HG03432 (cell line): ENCODE data around the gene OCA2.
"Not testable (repeated sequence)": the region's sequence is repeated elsewhere in the genome, so short reads cannot be mapped to it uniquely, and the experiment has no call there.

ENCODE experiments used
- ATAC-seq: cut with Tn5 transposase; IDR thresholded peaks from one replicate; pipeline ENCODE4 v1.9.1; 2021; ENCODE audit warnings: mild to moderate bottlenecking, moderate library complexity; ENCODE audit not compliant: unreplicated experiment

Gene OCA2

GRCh38 chr15:27958911-27959578 is 140.1 kb downstream of the OCA2 start:
- ATAC-seq: no peak

GRCh38 chr15:27956285-27956684 is 142.8 kb downstream of the OCA2 start:
- ATAC-seq: no peak

- no peak for ATAC-seq
These were observed 144.0 kb downstream of the OCA2 start for GRCh38 chr15:27955087-27955486.

GRCh38 chr15:27952593-27952992 is 146.5 kb downstream of the OCA2 start:
- not testable (repeated sequence) for ATAC-seq

GRCh38 chr15:27951191-27951890 is 147.8 kb downstream of the OCA2 start:
- no peak for ATAC-seq

GRCh38 chr15:27949089-27949488 is 150.0 kb downstream of the OCA2 start:
- no peak for ATAC-seq

- ATAC-seq: no peak
These were observed 159.9 kb downstream of the OCA2 start for GRCh38 chr15:27939246-27939645.

GRCh38 chr15:27937851-27938250 is 161.3 kb downstream of the OCA2 start:
- ATAC-seq: no peak

GRCh38 chr15:27936164-27936563 is 163.0 kb downstream of the OCA2 start:
- ATAC-seq: no peak

- no peak for ATAC-seq
These were observed 163.8 kb downstream of the OCA2 start for GRCh38 chr15:27935328-27935727.

GRCh38 chr15:27934782-27935181 is 164.3 kb downstream of the OCA2 start:
- ATAC-seq: no peak

- no peak for ATAC-seq
These were observed 165.6 kb downstream of the OCA2 start for GRCh38 chr15:27933562-27933961.

- no peak for ATAC-seq
These were observed 166.5 kb downstream of the OCA2 start for GRCh38 chr15:27932600-27932999.

- no peak for ATAC-seq
These were observed 170.7 kb downstream of the OCA2 start for GRCh38 chr15:27928386-27928785.

- no peak for ATAC-seq
These were observed 186.8 kb downstream of the OCA2 start for GRCh38 chr15:27912283-27912682.

- ATAC-seq: no peak
These were observed 192.3 kb downstream of the OCA2 start for GRCh38 chr15:27906802-27907201.

- ATAC-seq: no peak
These were observed 195.7 kb downstream of the OCA2 start for GRCh38 chr15:27903405-27903804.

- ATAC-seq: no peak
These were observed 196.3 kb downstream of the OCA2 start for GRCh38 chr15:27902680-27903385.

- no peak for ATAC-seq
These were observed 199.4 kb downstream of the OCA2 start for GRCh38 chr15:27899583-27900285.

GRCh38 chr15:27897481-27897880 is 201.6 kb downstream of the OCA2 start:
- no peak for ATAC-seq

- no peak for ATAC-seq
These were observed 204.5 kb downstream of the OCA2 start for GRCh38 chr15:27894645-27895044.
